Heart left ventricle (tissue), 16 donors: ENCODE results near the gene CHRNB4. TPM values are rescaled to one million over a fixed set of nuclear protein-coding genes. Genes with fewer than 3 reads are reported as not detected.

Experiments
- ATAC-seq, 4 donors: fragments of 200-7000 bp; cut with Tn5 transposase; one replicate each; pipeline ENCODE4 v1.9.1; 2020 to 2022; ENCODE audit warnings: moderate library complexity in 4 of 4, mild to moderate bottlenecking in 3 of 4, moderate number of reproducible peaks in 1 of 4
- DNase-seq, 5 donors: peaks; one replicate each; pipeline ENCODE4 v3.0.0-alpha.2; 2020
- H3K27ac ChIP-seq, 12 donors: fragments of 200-600 bp; sonication (generic) in 4 of 12; one replicate each; pipeline versions ENCODE4 v1.5.0 to v1.8.0; 2016 to 2022; ENCODE audit warnings: mild to moderate bottlenecking in 2 of 12
- H3K27me3 ChIP-seq, 9 donors: fragments of 200-600 bp; sonication (generic) in 2 of 9; one replicate each; pipeline versions ENCODE4 v1.5.1 to v1.8.0; 2016 to 2022; ENCODE audit warnings: mild to moderate bottlenecking in 3 of 9
- H3K36me3 ChIP-seq, 9 donors: fragments of 200-600 bp; sonication (generic) in 2 of 9; one replicate each; pipeline versions ENCODE4 v1.5.0 to v1.8.0; 2018 to 2022; ENCODE audit warnings: mild to moderate bottlenecking in 2 of 9
- H3K4me1 ChIP-seq, 12 donors: fragments of 200-600 bp; sonication (generic) in 4 of 12; one replicate each; pipeline versions ENCODE4 v1.5.0 to v1.8.0; 2016 to 2022; ENCODE audit warnings: mild to moderate bottlenecking in 3 of 12
- H3K4me3 ChIP-seq, 12 donors: fragments of 200-600 bp; sonication (generic) in 4 of 12; one replicate each; pipeline versions ENCODE4 v1.5.0 to v1.8.0; 2017 to 2022; ENCODE audit warnings: mild to moderate bottlenecking in 9 of 12, moderate library complexity in 4 of 12
- H3K9me3 ChIP-seq, 12 donors: fragments of 200-600 bp; sonication (generic) in 4 of 12; one replicate each; pipeline versions ENCODE4 v1.5.0 to v1.8.0; 2016 to 2022; ENCODE audit warnings: mild to moderate bottlenecking in 1 of 12
- CTCF ChIP-seq, 12 donors: fragments of 200-600 bp; sonication (generic) in 4 of 12; IDR thresholded peaks; one replicate each; pipeline versions ENCODE4 v1.5.0 to v1.8.0; 2018 to 2022; ENCODE audit warnings: antibody characterized with exemption in 12 of 12, mild to moderate bottlenecking in 5 of 12
- POLR2A ChIP-seq, 2 donors: fragments of 450-650 bp; IDR thresholded peaks; one replicate each; pipeline ENCODE4 v1.6.1; 2017; ENCODE audit warnings: antibody characterized with exemption in 2 of 2, mild to moderate bottlenecking in 2 of 2, moderate library complexity in 2 of 2
- WGBS, 4 donors: extraction: QIAGEN DNeasy Blood & Tissue Kit in 2 of 4; methylation state at CpG; one replicate each; pipeline versions ENCODE4 v1.1.5 to v1.1.7; 2013 to 2018; 5-methylcytosine and 5-hydroxymethylcytosine counted together
- intact Hi-C, 10 donors: fragments of 100-400 bp; cut with DNase I; formaldehyde crosslinking; loops; one replicate each; pipeline versions ENCODE4 v1.11.1 to v1.14.2; 2022
- long read RNA-seq, 3 donors: library from polyadenylated mRNA; unstranded; transcript quantifications; one replicate each; pipeline ENCODE4 v2.0.0, GENCODE V29; 2020 to 2021
- polyA plus RNA-seq, 2 donors: library from polyadenylated mRNA; stranded (reverse); fragments of 200-250 nt; gene quantifications; one replicate each; pipeline ENCODE4 v1.2.3, GENCODE V29; 2013
- total RNA-seq, 9 donors: library from RNA; depleted of rRNA in 2 of 9; stranded (reverse); fragments of >200 nt in 2 of 9; fragmentation: NEBNext Ultra II Directional in 3 of 9; extraction: Animal tissue kit (Norgen Biotek cat#: 25700) in 3 of 9; gene quantifications; one replicate each; pipeline versions ENCODE4 v1.1.0 to v1.2.4, GENCODE V29; 2016 to 2023
- donor health status: ischemic (EF 13 %, LVEDD 7.1; RV severe dilation, severe dysfunction).
- donor health status: healthy with polysubstance abuse.
- donor health status: DM: no; HTN: yes; CAD: no.
- donor health status: DM: no; HTN: no; CAD: no.
- donor health status: ischemic (EF 25% LVEDD 6.9; RV normal size, moderate dysfunction).
- donor health status: ischemic (EF 25% LVEDD 5.7; RV mildly dilated, moderate dysfunction).
- donor health status: healthy.
- donor health status: DM: yes; HTN: yes; CAD: no.
- donor health status: ischemic (EF 35%, LVEDD 5.7; RV mildly dilated, moderate dysfunction).
- donor health status: nonischemic (EF 11% LVEDD 7.7; RV severe dilation, severe dysfunction).
- donor health status: DM: yes; HTN: yes; CAD: no.
- donor health status: PGD.
- donor health status: ischemic (EF 29% LVEDD 5.4; RV normal size, mild dysfunction).
- donor health status: nonischemic (EF 23%, LVEDD 6.1; RV moderate dilation, normal function).

Gene CHRNB4, protein sequence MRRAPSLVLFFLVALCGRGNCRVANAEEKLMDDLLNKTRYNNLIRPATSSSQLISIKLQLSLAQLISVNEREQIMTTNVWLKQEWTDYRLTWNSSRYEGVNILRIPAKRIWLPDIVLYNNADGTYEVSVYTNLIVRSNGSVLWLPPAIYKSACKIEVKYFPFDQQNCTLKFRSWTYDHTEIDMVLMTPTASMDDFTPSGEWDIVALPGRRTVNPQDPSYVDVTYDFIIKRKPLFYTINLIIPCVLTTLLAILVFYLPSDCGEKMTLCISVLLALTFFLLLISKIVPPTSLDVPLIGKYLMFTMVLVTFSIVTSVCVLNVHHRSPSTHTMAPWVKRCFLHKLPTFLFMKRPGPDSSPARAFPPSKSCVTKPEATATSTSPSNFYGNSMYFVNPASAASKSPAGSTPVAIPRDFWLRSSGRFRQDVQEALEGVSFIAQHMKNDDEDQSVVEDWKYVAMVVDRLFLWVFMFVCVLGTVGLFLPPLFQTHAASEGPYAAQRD
- under 1 TPM in 1 of 9 donors, not detected in 8; 0.21 TPM for total RNA-seq
- not detected for polyA plus RNA-seq
- long read RNA-seq, donor 1 = 0 reads
- long read RNA-seq, donor 2 = 0 reads
- long read RNA-seq, donor 3 = 0 reads

- Histone ChIP-seq H3K27ac (no peak within 1 kb of the TSS), H3K4me3 (peak within 1 kb of the TSS; percentile 8 to 51 (median 46)), H3K9me3 (no peaks in the 10 kb centered on the region), H3K4me1 (peaks cover 0 to 16% (median 6%) of the 10 kb centered on the region in 12 donors), H3K27me3 (peaks cover 0 to 15% (median 6%) of the 10 kb centered on the region in 9 donors), H3K36me3 (no peaks in the 10 kb centered on the region)
- DNase-seq = no peak
- intact Hi-C loops = loop anchor here in 2 of 10 donors (1.0 to 5.0 kb wide), 2 partner anchors 66 to 68 kb away; no protein-coding TSS in a partner anchor
- ATAC-seq = peak in 3 of 4 donors; percentile 39 to 62 (median 45)
- WGBS, 4 donors = 12 to 35% (median 20%) methylated on average over 16 to 47 of the region's 47 CpGs
- TF ChIP-seq POLR2A (IDR thresholded peaks at IDR 0.05) (no peak), CTCF (IDR thresholded peaks at IDR 0.05) (no peak)
Observed at GRCh38 chr15:78641102-78641748, at the start of gene CHRNB4. TSS of gene CHRNB4 (minus strand) at chr15:78641210. CDS start at chr15:78641133, 77 bp downstream.

DNA sequence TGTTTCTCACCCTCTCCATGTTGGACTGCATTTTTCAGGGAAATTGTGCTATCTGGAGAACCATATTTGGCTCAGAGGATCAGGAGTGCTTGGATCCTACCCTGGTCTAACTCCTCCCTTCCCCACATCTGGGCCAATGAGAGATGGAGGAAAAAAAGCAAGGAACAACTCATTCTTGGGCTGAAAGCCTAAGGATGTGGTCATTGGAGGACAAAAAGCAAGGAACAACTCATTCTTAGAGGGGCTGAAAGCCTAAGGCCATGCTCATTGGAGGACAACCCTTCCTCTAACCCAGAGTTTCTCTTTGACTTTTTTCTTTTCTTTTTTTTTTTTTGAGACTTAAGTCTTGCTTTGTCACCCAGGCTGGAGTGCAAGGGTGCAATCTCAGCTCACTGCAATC is 48.6 kb upstream of the CHRNB4 start:
- Histone ChIP-seq H3K9me3 (peaks cover 0 to 2% (median 0%) of the 10 kb centered on the region in 12 donors), H3K36me3 (no peaks in the 10 kb centered on the region), H3K27me3 (peaks cover 0 to 4% (median 0%) of the 10 kb centered on the region in 9 donors), H3K4me1 (peaks cover 0 to 16% (median 2%) of the 10 kb centered on the region in 12 donors), H3K4me3 (no peak overlapping the region), H3K27ac (no peak overlapping the region)
- intact Hi-C loops = no loop called here
- DNase-seq = no peak
- no peak for ATAC-seq
- TF ChIP-seq POLR2A (IDR thresholded peaks at IDR 0.05) (no peak), CTCF (IDR thresholded peaks at IDR 0.05) (no peak)

DNA sequence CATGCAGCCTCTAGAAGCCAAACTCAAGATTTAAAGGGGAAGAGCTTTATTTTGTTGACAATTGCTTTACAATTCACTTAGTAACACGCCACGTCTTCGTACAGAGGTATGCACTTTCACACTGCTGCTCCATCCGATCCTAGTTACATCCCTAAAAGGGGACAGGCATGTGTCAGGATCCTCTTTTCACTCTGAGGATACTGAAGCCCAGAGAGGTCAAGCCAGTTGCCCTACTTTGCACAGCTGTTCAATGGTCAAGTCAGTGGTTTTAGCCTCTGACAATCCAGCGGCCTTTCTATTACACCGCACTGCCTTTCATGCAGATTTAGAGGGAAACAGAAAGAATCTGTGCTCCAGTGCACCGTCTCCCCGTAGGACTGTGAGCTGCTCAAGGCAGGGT is 44.9 kb upstream of the CHRNB4 start:
- intact Hi-C loops = no loop called here
- Histone ChIP-seq H3K27ac (no peak overlapping the region), H3K9me3 (peaks cover 0 to 3% (median 0%) of the 10 kb centered on the region in 12 donors), H3K36me3 (no peaks in the 10 kb centered on the region), H3K4me1 (peaks cover 0 to 16% (median 2%) of the 10 kb centered on the region in 12 donors), H3K4me3 (no peak overlapping the region), H3K27me3 (peaks cover 0 to 4% (median 0%) of the 10 kb centered on the region in 9 donors)
- no peak for TF ChIP-seq POLR2A (IDR thresholded peaks at IDR 0.05)
- DNase-seq = no peak
- ATAC-seq = no peak
- 82 to 90% (median 85%) methylated on average over 8 of the region's 8 CpGs for WGBS, 4 donors

DNA sequence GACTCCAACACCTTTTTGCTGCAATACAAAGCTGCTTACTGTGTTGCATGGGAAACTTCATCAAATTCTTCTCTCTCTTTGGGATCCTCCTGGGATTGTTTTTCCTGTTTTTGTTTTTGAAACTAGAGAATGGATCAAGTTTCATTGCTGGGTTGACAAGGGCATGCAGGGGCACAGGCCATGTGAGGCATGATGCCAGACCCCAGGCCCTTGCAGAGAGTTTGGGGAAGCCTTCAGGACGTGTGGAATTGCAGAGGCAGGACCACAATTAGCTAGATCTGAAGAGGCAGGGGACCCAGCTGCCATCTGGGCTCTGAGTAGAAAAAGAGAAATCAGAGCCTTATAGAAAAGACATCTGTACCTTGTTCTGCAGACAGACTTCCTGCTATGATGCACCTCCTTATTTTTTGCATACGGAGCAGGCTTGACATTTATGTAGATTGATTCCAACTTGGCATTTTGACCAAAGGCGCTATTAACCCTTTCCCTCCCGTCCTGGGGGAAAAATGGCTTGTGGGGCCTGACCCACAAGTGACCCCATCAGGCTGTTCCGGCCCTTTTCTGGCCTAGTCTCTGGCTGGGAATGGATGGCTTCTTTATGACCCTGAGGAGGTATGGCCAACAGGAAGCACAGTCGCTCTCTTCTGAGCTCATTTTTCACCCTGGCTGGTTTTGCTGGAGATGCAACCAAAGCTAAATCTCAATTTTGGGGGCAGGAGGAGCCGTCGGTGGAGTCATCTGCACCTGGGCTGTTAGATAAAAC is 44.3 kb upstream of the CHRNB4 start:
- TF ChIP-seq POLR2A (IDR thresholded peaks at IDR 0.05) (no peak), CTCF (IDR thresholded peaks at IDR 0.05) (no peak)
- intact Hi-C loops = no loop called here
- DNase-seq (peak in 1 of 5 donors; percentile 9), ATAC-seq (no peak)
- H3K36me3 ChIP-seq = no peaks in the 10 kb centered on the region
- H3K27ac ChIP-seq = no peak overlapping the region
- peaks cover 0 to 16% (median 2%) of the 10 kb centered on the region in 12 donors for H3K4me1 ChIP-seq
- H3K4me3 ChIP-seq = no peak overlapping the region
- WGBS, 4 donors = 24 to 40% (median 30%) methylated on average over 8 of the region's 8 CpGs
- peaks cover 0 to 4% (median 0%) of the 10 kb centered on the region in 9 donors for H3K27me3 ChIP-seq
- peaks cover 0 to 3% (median 0%) of the 10 kb centered on the region in 12 donors for H3K9me3 ChIP-seq
